MCF 10A (cell line): ENCODE results near the gene NBR1. TPM values are rescaled to one million over a fixed set of nuclear protein-coding genes. Genes with fewer than 3 reads are reported as not detected.
"Not testable (repeated sequence)": the region's sequence is repeated elsewhere in the genome, so short reads cannot be mapped to it uniquely, and the experiment has no call there.

Experiments
- BruUV-seq: library from RNA; stranded (reverse); fragments of 400-500 nt; replicated peaks from 2 replicates; lab custom pipeline; 2021; lab: Mats Ljungman, UMichigan
- CTCF ChIA-PET: fragments of 300-600 bp; sonication (Branson Sonifier 250); formaldehyde crosslinking; extraction: SDS; loops from one replicate; lab custom pipeline; 2021; ENCODE audit warnings: antibody characterized with exemption, inconsistent platforms; lab: Yijun Ruan, JAX
- POLR2A ChIA-PET: fragments of 300-600, 350-650 bp; sonication (Branson Sonifier 250); formaldehyde crosslinking; extraction: SDS; loops from one replicate; lab custom pipeline; 2020; ENCODE audit warnings: antibody characterized with exemption, inconsistent platforms; lab: Yijun Ruan, JAX
- DNase-seq: peaks from one replicate; pipeline ENCODE4 v3.0.0-alpha.2; 2018; ENCODE audit not compliant: unreplicated experiment
- H3K27ac Mint-ChIP-seq: one replicate; pipeline ENCODE4 v1.8.0; 2022; ENCODE audit warnings: mild to moderate bottlenecking, low read depth, mixed read lengths; ENCODE audit not compliant: unreplicated experiment
- H3K27me3 Mint-ChIP-seq: one replicate; pipeline ENCODE4 v1.8.0; 2022; ENCODE audit warnings: mixed read lengths; ENCODE audit not compliant: insufficient read depth, unreplicated experiment
- H3K36me3 Mint-ChIP-seq: one replicate; pipeline ENCODE4 v1.8.0; 2022; ENCODE audit warnings: mild to moderate bottlenecking, moderate library complexity, mixed read lengths; ENCODE audit not compliant: insufficient read depth, unreplicated experiment
- H3K4me1 Mint-ChIP-seq: one replicate; pipeline ENCODE4 v1.8.0; 2022; ENCODE audit warnings: mixed read lengths; ENCODE audit not compliant: insufficient read depth, unreplicated experiment
- H3K4me3 Mint-ChIP-seq: one replicate; pipeline ENCODE4 v1.8.0; 2022; ENCODE audit warnings: mild to moderate bottlenecking, moderate library complexity, mixed read lengths; ENCODE audit not compliant: unreplicated experiment
- H3K9me3 Mint-ChIP-seq: one replicate; pipeline ENCODE4 v1.8.0; 2022; ENCODE audit warnings: mixed read lengths; ENCODE audit not compliant: unreplicated experiment
- intact Hi-C: fragments of 100-400 bp; cut with micrococcal nuclease; formaldehyde crosslinking; loops from 2 replicates; pipeline ENCODE4 v1.14.1; 2022
- total RNA-seq: library from RNA; stranded (reverse); gene quantifications from 2 replicates; pipeline ENCODE4 v1.2.3, GENCODE V29; 2022

Gene NBR1
- total RNA-seq, 1 experiment from 2014 or later: 105 TPM

GRCh38 chr17:43233263-43233662 is 62.2 kb downstream of the NBR1 start:
- not testable (repeated sequence) for H3K9me3 Mint-ChIP-seq, BruUV-seq

GRCh38 chr17:43233877-43234276 is 62.9 kb downstream of the NBR1 start, which contains the start of gene RNU2-1:
Gene RNU2-1 (minus strand): TSS chr17:43233977.
- intact Hi-C loops, H3K4me1 Mint-ChIP-seq, H3K27me3 Mint-ChIP-seq, H3K36me3 Mint-ChIP-seq, DNase-seq, H3K27ac Mint-ChIP-seq, POLR2A ChIA-PET, H3K9me3 Mint-ChIP-seq, CTCF ChIA-PET, H3K4me3 Mint-ChIP-seq, BruUV-seq: not testable (repeated sequence)

More at GRCh38 chr17:43233263-43233662, 62.2 kb downstream of the NBR1 start:
- H3K27ac Mint-ChIP-seq, H3K4me3 Mint-ChIP-seq, POLR2A ChIA-PET, CTCF ChIA-PET, DNase-seq, intact Hi-C loops, H3K27me3 Mint-ChIP-seq, H3K36me3 Mint-ChIP-seq, H3K4me1 Mint-ChIP-seq: not testable (repeated sequence)

GRCh38 chr17:43239597-43239996 is 68.6 kb downstream of the NBR1 start:
- BruUV-seq, DNase-seq, H3K27me3 Mint-ChIP-seq, intact Hi-C loops, H3K4me3 Mint-ChIP-seq, CTCF ChIA-PET, H3K9me3 Mint-ChIP-seq, H3K36me3 Mint-ChIP-seq, H3K27ac Mint-ChIP-seq, H3K4me1 Mint-ChIP-seq, POLR2A ChIA-PET: not testable (repeated sequence)

- BruUV-seq, intact Hi-C loops, H3K27ac Mint-ChIP-seq, H3K9me3 Mint-ChIP-seq, H3K27me3 Mint-ChIP-seq, POLR2A ChIA-PET, DNase-seq, H3K4me3 Mint-ChIP-seq, H3K36me3 Mint-ChIP-seq, H3K4me1 Mint-ChIP-seq, CTCF ChIA-PET: not testable (repeated sequence)
These were observed 69.8 kb downstream of the NBR1 start for GRCh38 chr17:43240596-43241352.

- H3K27ac Mint-ChIP-seq, H3K27me3 Mint-ChIP-seq, CTCF ChIA-PET, H3K36me3 Mint-ChIP-seq, POLR2A ChIA-PET, H3K9me3 Mint-ChIP-seq, intact Hi-C loops, DNase-seq, BruUV-seq, H3K4me1 Mint-ChIP-seq, H3K4me3 Mint-ChIP-seq: not testable (repeated sequence)
These were observed 75.4 kb downstream of the NBR1 start for GRCh38 chr17:43246456-43246855.

Other genes with a start within 250 kb of the NBR1 start
- gene AARSD1, start 206.8 kb upstream of the NBR1 start, total RNA-seq: 48.9 and 79.9 TPM in 2 replicates
- gene PTGES3L, start 191.1 kb upstream of the NBR1 start, total RNA-seq: 0.83 and 0.96 TPM in 2 replicates
- 13.4 and 14.2 TPM in 2 replicates for gene RUNDC1, start 190.6 kb upstream of the NBR1 start, total RNA-seq
- gene RPL27, start 172.8 kb upstream of the NBR1 start, total RNA-seq: 970 and 1,226 TPM in 2 replicates
- gene IFI35, start 164.4 kb upstream of the NBR1 start, total RNA-seq: 6.3 and 7.3 TPM in 2 replicates
- gene VAT1, start 148.8 kb upstream of the NBR1 start, total RNA-seq: 61.0 and 105 TPM in 2 replicates
- gene RND2, start 146.0 kb upstream of the NBR1 start, total RNA-seq: 0.16 TPM in 1 of 2 replicates, not detected in the other
- gene BRCA1, start 45.9 kb upstream of the NBR1 start, total RNA-seq: 12.4 and 18.1 TPM in 2 replicates
- gene TMEM106A, start 40.7 kb downstream of the NBR1 start, total RNA-seq: 2.1 and 2.2 TPM in 2 replicates
- not detected in 2 replicates for gene CCDC200, start 57.4 kb downstream of the NBR1 start, total RNA-seq
- gene RNU2-1, start 62.8 kb downstream of the NBR1 start, total RNA-seq: 4,245 and 4,277 TPM in 2 replicates
- gene ARL4D, start 227.8 kb downstream of the NBR1 start, total RNA-seq: 33.5 and 38.8 TPM in 2 replicates